Stimulated activated naive CD8-positive, alpha-beta T cell treated with anti-CD3 and anti-CD28 coated beads, Interleukin-15, amount 100 ng/mL, for 72 hours (primary cell): ENCODE measurements around the gene PCBP2.
"Not testable (repeated sequence)": the region's sequence is repeated elsewhere in the genome, so short reads cannot be mapped to it uniquely, and the experiment has no call there.

Source experiments
- ATAC-seq: fragments of 150-1000 bp; cut with Tn5 transposase; 2 replicates; pipeline ENCODE4 v1.10.0; 2021; ENCODE audit warnings: mild to moderate bottlenecking, moderate library complexity
- DNase-seq, 2 donors: peaks; one replicate each; pipeline ENCODE4 v3.0.0; 2021 to 2022
- H3K27ac Mint-ChIP-seq, 2 donors: one replicate each; pipeline ENCODE4 v1.8.0; 2022; ENCODE audit warnings: mild to moderate bottlenecking in 2 of 2, mixed read lengths in 2 of 2, moderate library complexity in 2 of 2
- H3K27me3 Mint-ChIP-seq: one replicate; pipeline ENCODE4 v1.8.0; 2022; ENCODE audit warnings: mixed read lengths
- H3K4me1 Mint-ChIP-seq: one replicate; pipeline ENCODE4 v1.8.0; 2022; ENCODE audit warnings: mild to moderate bottlenecking, mixed read lengths
- H3K4me3 Mint-ChIP-seq, 2 donors: one replicate each; pipeline ENCODE4 v1.8.0; 2022; ENCODE audit warnings: mild to moderate bottlenecking in 2 of 2, mixed read lengths in 2 of 2, moderate library complexity in 1 of 2
- H3K9me3 Mint-ChIP-seq, 2 donors: one replicate each; pipeline ENCODE4 v1.8.0; 2022; ENCODE audit warnings: mixed read lengths in 2 of 2

The PCBP2 gene

GRCh38 chr12:53451661-53452158 is at the start of gene PCBP2:
Gene PCBP2 (plus strand): TSS chr12:53452102. CDS start chr12:53454801, 2,699 bp downstream.
- ATAC-seq, result peak; percentile 97
- no peaks in the 10 kb centered on the region for H3K9me3 Mint-ChIP-seq
- H3K27ac Mint-ChIP-seq, result peak within 1 kb of the TSS; percentile 98 to 100
- no peaks in the 10 kb centered on the region for H3K27me3 Mint-ChIP-seq
- DNase-seq, result peak; percentile 98 to 99
- H3K4me3 Mint-ChIP-seq, result peak within 1 kb of the TSS; percentile 86 to 94
- H3K4me1 Mint-ChIP-seq, result peaks cover 56% of the 10 kb centered on the region

GRCh38 chr12:53402351-53402750 is 49.6 kb upstream of the PCBP2 start:
- H3K9me3 Mint-ChIP-seq, H3K27ac Mint-ChIP-seq, DNase-seq, H3K4me3 Mint-ChIP-seq, ATAC-seq, H3K4me1 Mint-ChIP-seq, H3K27me3 Mint-ChIP-seq: not testable (repeated sequence)

- H3K27me3 Mint-ChIP-seq, result no peaks in the 10 kb centered on the region
- peaks cover under 1% of the 10 kb centered on the region for H3K4me1 Mint-ChIP-seq
- ATAC-seq (no peak), DNase-seq (no peak)
- H3K9me3 Mint-ChIP-seq, result no peaks in the 10 kb centered on the region
- H3K27ac Mint-ChIP-seq, result no peak overlapping the region
- no peak overlapping the region for H3K4me3 Mint-ChIP-seq
These were observed 49.0 kb upstream of the PCBP2 start for GRCh38 chr12:53402871-53403270.

- no peaks in the 10 kb centered on the region for H3K27me3 Mint-ChIP-seq
- no peak for ATAC-seq
These were observed 41.0 kb upstream of the PCBP2 start for GRCh38 chr12:53410951-53411350.

GRCh38 chr12:53413485-53414204 is 38.3 kb upstream of the PCBP2 start:
- H3K4me3 Mint-ChIP-seq, result no peak overlapping the region
- peaks cover 57% of the 10 kb centered on the region for H3K4me1 Mint-ChIP-seq
- H3K27ac Mint-ChIP-seq, result peak overlapping the region in 1 of 2 donors; percentile 68
- H3K9me3 Mint-ChIP-seq, result no peaks in the 10 kb centered on the region
- no peaks in the 10 kb centered on the region for H3K27me3 Mint-ChIP-seq
- DNase-seq, result no peak
- no peak for ATAC-seq

More at GRCh38 chr12:53410951-53411350, 41.0 kb upstream of the PCBP2 start:
- H3K27ac Mint-ChIP-seq, result no peak overlapping the region
- no peak overlapping the region for H3K4me3 Mint-ChIP-seq
- DNase-seq, result no peak
- H3K4me1 Mint-ChIP-seq, result peaks cover 35% of the 10 kb centered on the region
- H3K9me3 Mint-ChIP-seq, result no peaks in the 10 kb centered on the region

- ATAC-seq (no peak), DNase-seq (no peak)
- Mint-ChIP-seq H3K27me3 (no peaks in the 10 kb centered on the region), H3K4me1 (peaks cover 68% of the 10 kb centered on the region), H3K9me3 (no peaks in the 10 kb centered on the region), H3K27ac (no peak overlapping the region), H3K4me3 (no peak overlapping the region)
These were observed 37.0 kb upstream of the PCBP2 start for GRCh38 chr12:53414756-53415417.

GRCh38 chr12:53415752-53416389 is 36.0 kb upstream of the PCBP2 start:
- H3K4me3 Mint-ChIP-seq, DNase-seq, ATAC-seq, H3K9me3 Mint-ChIP-seq, H3K27me3 Mint-ChIP-seq: not testable (repeated sequence)
- Mint-ChIP-seq H3K4me1 (peaks cover 71% of the 10 kb centered on the region), H3K27ac (peak overlapping the region in 1 of 2 donors; percentile 77)

GRCh38 chr12:53417291-53417816 is 34.5 kb upstream of the PCBP2 start:
- peaks cover 68% of the 10 kb centered on the region for H3K4me1 Mint-ChIP-seq
- peak overlapping the region; percentile 13 to 22 for H3K4me3 Mint-ChIP-seq
- DNase-seq, H3K27me3 Mint-ChIP-seq, H3K9me3 Mint-ChIP-seq: not testable (repeated sequence)
- ATAC-seq, result peak; percentile 38
- peak overlapping the region in 1 of 2 donors; percentile 54 for H3K27ac Mint-ChIP-seq

- ATAC-seq, result no peak
- peak overlapping the region in 1 of 2 donors; percentile 72 for H3K27ac Mint-ChIP-seq
- peak overlapping the region in 1 of 2 donors; percentile 12 for H3K4me3 Mint-ChIP-seq
- H3K27me3 Mint-ChIP-seq, result no peaks in the 10 kb centered on the region
- H3K4me1 Mint-ChIP-seq, result peaks cover 61% of the 10 kb centered on the region
- H3K9me3 Mint-ChIP-seq, result no peaks in the 10 kb centered on the region
- no peak for DNase-seq
These were observed 33.7 kb upstream of the PCBP2 start for GRCh38 chr12:53418221-53418620.

- DNase-seq (no peak), ATAC-seq (no peak)
- Mint-ChIP-seq H3K27me3 (no peaks in the 10 kb centered on the region), H3K4me1 (peaks cover 58% of the 10 kb centered on the region), H3K4me3 (no peak overlapping the region), H3K9me3 (no peaks in the 10 kb centered on the region), H3K27ac (no peak overlapping the region)
These were observed 32.1 kb upstream of the PCBP2 start for GRCh38 chr12:53419756-53420155.

- not testable (repeated sequence) for H3K27ac Mint-ChIP-seq, H3K4me3 Mint-ChIP-seq, ATAC-seq, H3K27me3 Mint-ChIP-seq, H3K9me3 Mint-ChIP-seq, DNase-seq
- H3K4me1 Mint-ChIP-seq, result peaks cover 38% of the 10 kb centered on the region
These were observed 29.7 kb upstream of the PCBP2 start for GRCh38 chr12:53422247-53422646.

GRCh38 chr12:53423597-53423996 is 28.3 kb upstream of the PCBP2 start, which contains the start of gene AMHR2:
Gene AMHR2 (plus strand): TSS chr12:53423855. CDS start chr12:53423935, 80 bp downstream.
- Mint-ChIP-seq H3K27ac (no peak within 1 kb of the TSS), H3K4me1 (peaks cover 35% of the 10 kb centered on the region), H3K27me3 (no peaks in the 10 kb centered on the region), H3K4me3 (no peak within 1 kb of the TSS), H3K9me3 (no peaks in the 10 kb centered on the region)
- DNase-seq (no peak), ATAC-seq (no peak)

- H3K27ac Mint-ChIP-seq, result no peak overlapping the region
These were observed 27.0 kb upstream of the PCBP2 start for GRCh38 chr12:53424626-53425514.

GRCh38 chr12:53425515-53426150 is 26.3 kb upstream of the PCBP2 start:
- peak overlapping the region in 1 of 2 donors; percentile 61 for H3K27ac Mint-ChIP-seq
- no peak overlapping the region for H3K4me3 Mint-ChIP-seq
- peaks cover 23% of the 10 kb centered on the region for H3K4me1 Mint-ChIP-seq
- H3K9me3 Mint-ChIP-seq, result no peaks in the 10 kb centered on the region
- no peaks in the 10 kb centered on the region for H3K27me3 Mint-ChIP-seq
- ATAC-seq, result no peak
- no peak for DNase-seq

More at GRCh38 chr12:53424626-53425514, 27.0 kb upstream of the PCBP2 start:
- DNase-seq, result no peak
- no peaks in the 10 kb centered on the region for H3K27me3 Mint-ChIP-seq
- ATAC-seq, result no peak
- H3K4me3 Mint-ChIP-seq, result no peak overlapping the region
- no peaks in the 10 kb centered on the region for H3K9me3 Mint-ChIP-seq
- peaks cover 24% of the 10 kb centered on the region for H3K4me1 Mint-ChIP-seq
